SJSA1 (cell line): ENCODE measurements around the gene KCNQ5. TPM values are rescaled to one million over a fixed set of nuclear protein-coding genes. Genes with fewer than 3 reads are reported as not detected.

Experiments used
- DNase-seq, 2 experiments: peaks; one replicate each; pipeline ENCODE4 v3.0.0-alpha.2; 2015 to 2020; ENCODE audit warnings: low spot score in 2 of 2, low read depth in 1 of 2
- H3K27ac ChIP-seq: fragments of 250-450 bp; sonication (Bioruptor Pico); 2 replicates; pipeline ENCODE4 v1.5.1; 2020; ENCODE audit warnings: mild to moderate bottlenecking, moderate library complexity
- H3K27me3 ChIP-seq: fragments of 250-450 bp; sonication (Bioruptor Pico); replicated peaks from 2 replicates; pipeline ENCODE4 v1.5.1; 2020; ENCODE audit warnings: mild to moderate bottlenecking, moderate library complexity
- H3K36me3 ChIP-seq: fragments of 250-450 bp; sonication (Bioruptor Pico); 2 replicates; pipeline ENCODE4 v1.5.1; 2020; ENCODE audit warnings: mild to moderate bottlenecking
- H3K4me1 ChIP-seq: fragments of 250-450 bp; sonication (Bioruptor Pico); replicated peaks from 2 replicates; pipeline ENCODE4 v1.6.1; 2021; ENCODE audit warnings: mild to moderate bottlenecking
- H3K4me3 ChIP-seq: fragments of 250-450 bp; sonication (Bioruptor Pico); 2 replicates; pipeline ENCODE4 v1.5.1; 2020; ENCODE audit warnings: mild to moderate bottlenecking
- H3K9me3 ChIP-seq: fragments of 250-450 bp; sonication (Bioruptor Pico); replicated peaks from 2 replicates; pipeline ENCODE4 v1.5.1; 2020; ENCODE audit warnings: mild to moderate bottlenecking
- total RNA-seq: library from RNA; depleted of rRNA; stranded (reverse); fragments of >200 nt; shearing (Covaris generic); gene quantifications from 2 replicates; pipeline ENCODE4 v1.2.3, GENCODE V29; 2014

KCNQ5 gene
- total RNA-seq, 1 experiment from 2014 or later, result 0.97 TPM

DNA sequence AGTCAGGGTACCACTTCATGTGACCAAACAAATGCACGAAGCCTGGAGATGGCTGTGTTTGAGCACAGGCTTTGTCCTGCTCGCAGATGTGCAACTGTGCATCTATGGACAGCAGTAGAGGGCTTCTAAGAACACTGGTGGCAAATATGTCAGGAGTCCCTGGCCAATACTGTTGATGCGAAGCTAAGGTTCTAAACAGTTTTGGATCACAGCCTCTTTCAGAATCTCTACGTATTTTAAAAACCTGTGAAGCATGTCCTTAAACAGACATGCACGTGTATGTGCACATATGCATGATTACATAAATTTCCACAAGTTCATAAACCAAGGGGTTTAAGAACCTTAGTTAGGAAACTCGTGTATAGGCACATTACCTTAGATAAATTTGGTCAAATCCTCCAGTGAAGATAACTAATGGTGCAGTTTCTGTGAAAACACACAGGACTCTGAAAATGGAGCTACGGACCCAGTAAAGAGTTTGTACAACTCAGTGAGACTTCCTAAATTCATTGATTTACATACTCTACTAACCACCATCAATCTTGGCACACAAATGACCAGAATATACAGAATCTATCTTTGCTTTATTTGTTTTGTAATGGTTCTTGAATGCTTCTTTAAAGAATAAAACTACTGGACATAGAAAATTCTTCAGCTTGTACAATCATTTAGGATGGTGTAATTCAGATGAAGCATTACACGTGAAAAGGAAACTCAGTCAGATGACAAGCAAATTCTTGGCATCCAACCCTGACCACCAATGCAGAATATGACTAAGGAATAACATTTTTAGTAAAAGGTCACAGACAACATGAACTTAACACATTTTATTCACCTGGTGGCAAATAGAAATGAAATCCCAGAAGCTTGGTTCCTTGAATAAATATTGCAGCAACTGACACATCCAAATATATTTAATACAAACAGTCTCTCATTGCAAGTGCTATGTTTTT lies 27.4 kb downstream of the KCNQ5 start:
- Histone ChIP-seq H3K27me3 (no peaks in the 10 kb centered on the region), H3K9me3 (no peaks in the 10 kb centered on the region), H3K36me3 (no peaks in the 10 kb centered on the region), H3K4me1 (peaks cover 22% of the 10 kb centered on the region), H3K4me3 (no peak overlapping the region), H3K27ac (no peak overlapping the region)
- peak in 1 of 2 experiments; percentile 7 for DNase-seq

DNA sequence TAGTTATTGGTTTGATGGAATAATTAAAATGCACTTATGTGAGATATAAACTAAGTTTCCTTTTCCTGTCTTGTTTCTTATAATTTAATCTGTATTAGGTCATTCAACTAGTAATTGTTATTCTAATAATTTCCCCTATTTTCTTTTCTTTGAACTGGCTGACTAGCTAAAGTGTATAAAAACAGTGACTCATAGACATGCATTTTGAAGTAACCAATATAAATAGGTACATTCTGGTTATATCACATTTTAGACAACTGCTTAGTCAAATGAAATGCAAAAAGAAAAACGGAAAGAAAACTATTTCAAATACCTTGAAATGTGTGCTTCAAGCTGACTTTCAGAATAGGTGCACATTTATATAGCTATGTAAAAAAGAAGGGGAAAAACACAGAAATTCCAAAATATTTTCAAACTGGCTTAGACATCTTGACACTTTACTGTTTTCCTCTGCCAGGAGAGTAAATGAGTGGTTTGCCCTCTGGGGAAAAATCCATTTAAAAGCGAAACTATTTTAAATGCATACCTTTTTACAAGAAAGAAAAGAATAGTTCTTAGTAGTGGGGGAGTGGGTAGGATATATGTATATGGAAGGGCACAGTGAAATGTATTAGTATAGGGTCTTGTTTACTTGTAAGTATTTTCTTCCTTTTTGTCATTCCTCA lies 28.3 kb downstream of the KCNQ5 start:
- H3K4me3 ChIP-seq, result no peak overlapping the region
- no peak for DNase-seq
- no peaks in the 10 kb centered on the region for H3K27me3 ChIP-seq
- H3K9me3 ChIP-seq, result no peaks in the 10 kb centered on the region
- peaks cover 22% of the 10 kb centered on the region for H3K4me1 ChIP-seq
- no peaks in the 10 kb centered on the region for H3K36me3 ChIP-seq
- H3K27ac ChIP-seq, result no peak overlapping the region

DNA sequence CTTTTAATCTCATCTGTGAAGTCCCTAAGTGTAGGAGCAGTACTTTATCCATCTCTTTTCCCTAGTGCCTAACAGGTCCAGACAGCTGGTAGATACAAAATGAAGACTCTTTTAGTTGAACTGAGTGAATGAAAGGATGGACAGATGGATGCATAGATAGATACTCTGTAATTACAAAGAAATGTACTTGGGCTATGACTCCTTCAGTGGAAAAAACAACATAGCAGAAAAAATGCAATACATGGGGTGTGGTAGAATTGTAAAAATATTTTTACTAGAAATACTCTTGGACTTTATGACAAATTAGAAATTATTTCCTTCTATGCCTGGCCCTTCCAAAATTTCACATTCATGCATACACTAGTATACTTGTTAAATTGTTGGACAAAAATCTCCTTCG lies 29.3 kb downstream of the KCNQ5 start:
- H3K36me3 ChIP-seq, result no peaks in the 10 kb centered on the region
- no peaks in the 10 kb centered on the region for H3K27me3 ChIP-seq
- no peak overlapping the region for H3K4me3 ChIP-seq
- H3K4me1 ChIP-seq, result peaks cover 22% of the 10 kb centered on the region
- H3K9me3 ChIP-seq, result no peaks in the 10 kb centered on the region
- DNase-seq, result no peak
- no peak overlapping the region for H3K27ac ChIP-seq

DNA sequence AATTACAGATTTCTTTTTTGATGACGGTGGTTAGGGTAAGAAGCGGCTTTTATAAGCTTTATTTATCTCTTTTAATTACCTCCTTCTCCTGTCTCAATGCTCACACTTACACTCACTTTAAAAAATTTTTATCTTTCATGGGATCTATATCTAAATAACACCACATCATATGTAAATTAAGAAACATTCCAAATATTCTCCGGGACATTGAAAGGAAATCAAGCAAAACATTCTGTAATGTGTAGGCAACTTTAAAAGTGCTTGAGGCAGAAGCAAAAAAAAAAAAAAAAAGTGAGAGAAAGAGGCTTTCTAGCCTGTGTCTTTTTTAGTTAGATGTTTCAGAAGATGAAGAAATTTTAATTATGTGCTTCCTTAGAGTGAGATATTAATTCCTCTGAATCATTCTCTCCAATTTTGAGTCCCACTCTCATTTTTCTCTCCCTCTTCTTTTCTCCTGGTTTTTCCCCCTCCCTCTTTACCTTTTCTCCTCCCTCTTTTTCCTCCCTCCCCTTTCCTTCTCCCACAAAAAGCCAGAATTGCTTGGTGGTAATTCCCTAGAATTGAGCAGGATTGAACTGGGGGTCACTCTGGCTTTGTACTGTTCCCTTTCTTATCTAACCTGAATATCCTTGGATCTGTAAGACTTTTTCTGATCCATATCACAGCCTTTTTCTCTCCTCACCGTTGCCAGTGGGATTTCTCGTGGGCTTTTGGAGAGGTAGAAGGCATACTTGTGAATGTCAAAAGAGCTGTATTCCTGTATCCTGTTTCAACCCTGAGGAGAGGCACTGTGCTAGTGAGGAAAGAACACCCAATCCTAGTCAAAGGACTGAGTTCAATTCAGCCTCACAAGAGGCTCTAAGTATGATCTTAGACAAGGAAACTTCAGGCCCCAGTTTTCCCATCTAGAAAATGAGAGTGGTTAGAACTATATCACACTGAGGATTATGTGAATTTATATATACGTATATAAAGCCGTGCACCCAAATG lies 30.4 kb downstream of the KCNQ5 start:
- H3K36me3 ChIP-seq, result no peaks in the 10 kb centered on the region
- H3K4me3 ChIP-seq, result no peak overlapping the region
- no peak for DNase-seq
- H3K27me3 ChIP-seq, result no peaks in the 10 kb centered on the region
- peaks cover 22% of the 10 kb centered on the region for H3K4me1 ChIP-seq
- H3K9me3 ChIP-seq, result no peaks in the 10 kb centered on the region
- H3K27ac ChIP-seq, result no peak overlapping the region

DNA sequence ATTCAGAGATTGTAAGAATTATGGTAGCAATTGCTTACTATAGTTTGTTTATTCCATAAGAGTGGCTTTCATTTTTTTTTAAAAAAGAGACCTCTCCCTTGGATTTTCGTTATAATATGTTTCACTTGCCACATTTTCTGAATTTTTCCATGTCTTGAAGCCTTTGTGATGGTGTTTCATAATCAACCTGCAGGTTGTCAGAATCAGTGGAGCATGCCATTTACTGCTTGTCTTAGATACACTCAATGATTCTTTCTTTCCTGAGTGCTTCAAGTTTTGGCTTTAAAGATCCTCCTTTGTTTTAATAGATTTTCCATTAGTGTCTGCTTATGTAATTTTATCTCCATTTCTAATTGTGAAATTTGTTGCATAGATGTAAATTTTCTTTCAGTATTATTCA lies 31.2 kb downstream of the KCNQ5 start:
- Histone ChIP-seq H3K4me3 (no peak overlapping the region), H3K4me1 (peaks cover 22% of the 10 kb centered on the region), H3K36me3 (no peaks in the 10 kb centered on the region), H3K27me3 (no peaks in the 10 kb centered on the region), H3K9me3 (no peaks in the 10 kb centered on the region), H3K27ac (no peak overlapping the region)
- DNase-seq, result no peak

DNA sequence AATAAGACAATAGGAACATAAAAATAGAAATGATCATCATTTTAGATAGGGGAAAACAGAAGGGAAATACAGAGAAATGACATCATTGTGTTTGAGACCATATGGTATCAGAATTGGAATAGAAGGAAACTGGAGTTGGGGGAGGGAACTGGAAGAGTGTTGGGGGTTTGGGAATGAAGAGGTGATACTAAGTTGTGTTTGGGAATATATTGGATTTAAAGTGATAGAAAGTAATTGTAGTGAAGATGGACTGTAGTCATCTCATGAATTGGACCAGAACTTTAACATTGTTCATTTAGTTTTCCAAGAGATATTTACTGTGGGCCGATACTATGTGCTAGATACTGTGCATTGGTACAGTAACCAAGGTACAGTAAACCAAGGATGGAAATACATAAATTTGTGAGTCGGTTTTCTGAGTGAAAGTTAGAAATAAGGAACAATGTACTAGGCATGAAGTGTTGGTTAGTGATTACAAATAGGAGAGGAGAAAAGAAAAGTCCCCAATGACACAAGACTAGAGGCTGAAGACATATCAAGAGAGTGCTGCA lies 32.3 kb downstream of the KCNQ5 start:
- Histone ChIP-seq H3K27me3 (no peaks in the 10 kb centered on the region), H3K27ac (no peak overlapping the region), H3K9me3 (no peaks in the 10 kb centered on the region), H3K4me1 (peaks cover 21% of the 10 kb centered on the region), H3K4me3 (no peak overlapping the region), H3K36me3 (no peaks in the 10 kb centered on the region)
- DNase-seq, result no peak

DNA sequence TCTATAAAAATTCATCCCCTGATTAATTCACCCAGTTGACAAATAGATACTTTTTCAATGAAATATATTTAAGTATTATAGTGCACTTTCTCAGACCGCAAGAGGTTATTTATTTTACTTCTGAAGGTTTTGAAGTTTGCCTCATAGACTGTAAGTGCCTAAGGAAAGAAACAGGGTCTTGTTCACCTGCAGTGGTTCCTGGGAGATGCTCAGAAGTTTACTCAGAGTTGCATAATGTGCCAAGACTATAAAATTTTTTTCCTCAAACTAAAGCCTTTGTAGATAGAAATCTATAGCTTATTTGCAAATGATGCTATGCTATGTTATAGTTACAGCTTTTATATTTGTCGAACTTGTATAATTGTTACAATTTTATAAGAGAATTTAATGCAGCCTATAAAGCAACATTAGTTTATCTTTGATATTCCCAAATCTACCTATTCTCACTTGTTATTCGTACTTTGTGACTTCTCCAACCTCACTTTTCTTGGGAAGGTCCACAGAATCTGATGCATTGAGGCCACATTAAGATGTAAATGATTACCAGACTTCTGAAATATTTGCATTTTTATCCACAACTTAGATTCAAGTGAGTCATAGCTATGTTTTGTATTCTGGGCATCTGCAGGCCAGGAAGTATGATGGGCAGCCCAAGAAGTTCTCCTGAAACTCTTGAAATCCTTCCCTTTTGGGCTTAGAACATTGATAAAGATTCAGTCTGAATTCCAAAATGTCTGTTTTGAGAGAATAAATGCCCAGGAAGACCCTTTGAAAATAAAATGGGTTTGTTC lies 35.7 kb downstream of the KCNQ5 start:
- no peak for DNase-seq
- no peaks in the 10 kb centered on the region for H3K27me3 ChIP-seq
- no peaks in the 10 kb centered on the region for H3K4me1 ChIP-seq
- no peak overlapping the region for H3K4me3 ChIP-seq
- H3K36me3 ChIP-seq, result no peaks in the 10 kb centered on the region
- no peaks in the 10 kb centered on the region for H3K9me3 ChIP-seq
- no peak overlapping the region for H3K27ac ChIP-seq

DNA sequence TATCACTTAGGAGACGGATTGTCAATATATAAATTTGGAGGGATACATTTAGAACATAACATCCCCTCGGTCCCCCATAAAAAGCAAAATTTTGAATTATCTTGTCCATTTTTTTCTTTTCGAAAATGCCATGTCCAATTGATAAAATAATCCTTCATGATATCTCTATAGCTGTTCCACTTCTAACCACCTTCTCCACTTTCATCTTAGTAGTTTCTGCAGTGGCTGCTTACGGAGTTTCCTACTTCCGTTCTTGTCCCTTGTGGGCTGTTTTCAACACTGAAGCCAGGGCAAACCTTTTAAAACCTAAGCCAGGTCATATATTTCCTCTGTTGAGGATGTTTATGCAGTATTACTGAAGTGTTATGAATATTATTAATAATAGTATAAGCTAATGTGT lies 37.9 kb downstream of the KCNQ5 start:
- Histone ChIP-seq H3K27me3 (no peaks in the 10 kb centered on the region), H3K27ac (no peak overlapping the region), H3K9me3 (no peaks in the 10 kb centered on the region), H3K4me1 (no peaks in the 10 kb centered on the region), H3K4me3 (no peak overlapping the region), H3K36me3 (no peaks in the 10 kb centered on the region)
- no peak for DNase-seq

DNA sequence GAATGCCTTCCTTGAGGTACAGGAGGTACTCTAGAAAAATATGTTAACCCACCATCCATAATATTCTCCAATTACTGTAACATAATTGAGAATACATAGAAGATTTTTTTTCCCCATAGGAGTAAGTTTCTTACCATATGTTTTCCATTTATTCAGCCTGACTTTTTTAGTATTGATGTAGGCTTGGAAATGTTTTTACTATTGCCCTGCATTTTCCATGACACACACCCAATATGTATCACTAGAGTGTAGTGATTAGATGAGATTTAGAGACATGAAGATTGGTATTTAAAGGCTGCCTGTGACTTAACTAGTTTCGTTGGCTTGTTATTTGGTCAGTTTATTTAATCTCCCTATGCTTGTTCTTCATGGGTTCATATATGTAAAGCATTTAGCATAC lies 39.5 kb downstream of the KCNQ5 start:
- no peaks in the 10 kb centered on the region for H3K9me3 ChIP-seq
- H3K36me3 ChIP-seq, result no peaks in the 10 kb centered on the region
- DNase-seq, result no peak

DNA sequence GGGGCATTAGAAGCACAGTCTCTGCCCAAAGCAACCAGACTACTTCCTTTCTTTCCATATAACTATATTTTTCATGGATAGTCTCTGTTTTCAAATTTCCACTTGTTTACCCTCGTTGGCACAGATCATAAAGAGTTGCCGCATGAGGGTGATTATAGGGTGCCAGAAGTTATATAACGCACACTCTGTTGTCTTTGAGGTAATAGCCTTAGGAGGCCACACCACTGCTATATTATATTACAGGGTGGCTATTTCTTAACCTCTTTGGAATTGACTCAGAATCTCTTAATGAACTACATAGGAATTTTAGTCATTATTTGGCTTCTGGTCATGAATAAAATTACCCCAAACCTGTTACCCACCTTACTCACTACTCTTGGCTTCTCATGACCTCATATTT lies 43.7 kb downstream of the KCNQ5 start:
- Histone ChIP-seq H3K4me1 (no peaks in the 10 kb centered on the region), H3K27ac (no peak overlapping the region), H3K27me3 (no peaks in the 10 kb centered on the region), H3K9me3 (no peaks in the 10 kb centered on the region), H3K4me3 (no peak overlapping the region), H3K36me3 (no peaks in the 10 kb centered on the region)
- DNase-seq, result no peak

More for the DNA sequence above, 39.5 kb downstream of the KCNQ5 start:
- Histone ChIP-seq H3K27ac (no peak overlapping the region), H3K4me3 (no peak overlapping the region), H3K27me3 (no peaks in the 10 kb centered on the region), H3K4me1 (no peaks in the 10 kb centered on the region)

DNA sequence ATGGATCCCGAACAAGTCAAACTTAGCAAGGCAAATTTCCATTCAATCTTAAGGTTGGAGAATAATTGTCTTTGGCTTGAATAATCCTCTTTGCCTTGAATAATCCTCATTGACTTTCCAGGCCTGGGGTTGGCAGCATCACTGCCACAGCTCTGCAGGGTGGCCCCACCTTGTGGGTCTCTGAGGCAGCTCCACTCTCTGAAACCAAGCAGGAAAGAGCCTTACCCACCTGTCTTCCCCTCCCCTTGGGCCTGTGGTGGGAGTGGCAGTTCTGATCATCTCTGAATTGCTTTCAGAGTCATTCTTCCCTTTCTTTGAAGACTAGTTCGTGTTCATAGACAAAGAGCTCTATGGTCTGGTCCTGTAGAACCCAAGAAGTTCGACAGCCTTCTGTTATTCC lies 47.5 kb downstream of the KCNQ5 start:
- no peaks in the 10 kb centered on the region for H3K4me1 ChIP-seq

DNA sequence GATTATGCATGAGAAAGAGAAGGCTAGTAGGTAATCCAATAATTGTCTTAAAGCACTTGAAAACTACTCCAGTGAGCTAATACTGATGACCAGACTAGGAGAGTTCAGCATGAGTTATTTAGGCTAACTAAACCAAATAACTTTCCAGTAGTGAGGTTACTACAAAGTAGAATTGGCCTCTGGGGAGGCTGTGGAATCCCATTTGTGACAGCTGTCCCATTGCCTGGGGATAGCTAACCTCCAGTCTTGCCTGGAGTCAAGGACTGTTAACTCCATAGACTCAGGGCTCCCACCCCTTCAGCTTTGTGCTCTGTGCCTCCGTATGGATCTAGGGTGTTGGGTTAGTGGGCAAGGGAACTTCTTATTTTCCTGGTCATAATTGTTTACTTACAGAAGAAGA lies 51.0 kb downstream of the KCNQ5 start:
- H3K4me1 ChIP-seq, result no peaks in the 10 kb centered on the region
- no peak overlapping the region for H3K27ac ChIP-seq
- no peaks in the 10 kb centered on the region for H3K27me3 ChIP-seq
- no peak for DNase-seq
- no peaks in the 10 kb centered on the region for H3K36me3 ChIP-seq
- no peak overlapping the region for H3K4me3 ChIP-seq
- H3K9me3 ChIP-seq, result no peaks in the 10 kb centered on the region

More for the DNA sequence above, 47.5 kb downstream of the KCNQ5 start:
- H3K9me3 ChIP-seq, result no peaks in the 10 kb centered on the region
- H3K27ac ChIP-seq, result no peak overlapping the region
- DNase-seq, result no peak
- H3K4me3 ChIP-seq, result no peak overlapping the region
- H3K36me3 ChIP-seq, result no peaks in the 10 kb centered on the region
- H3K27me3 ChIP-seq, result no peaks in the 10 kb centered on the region

DNA sequence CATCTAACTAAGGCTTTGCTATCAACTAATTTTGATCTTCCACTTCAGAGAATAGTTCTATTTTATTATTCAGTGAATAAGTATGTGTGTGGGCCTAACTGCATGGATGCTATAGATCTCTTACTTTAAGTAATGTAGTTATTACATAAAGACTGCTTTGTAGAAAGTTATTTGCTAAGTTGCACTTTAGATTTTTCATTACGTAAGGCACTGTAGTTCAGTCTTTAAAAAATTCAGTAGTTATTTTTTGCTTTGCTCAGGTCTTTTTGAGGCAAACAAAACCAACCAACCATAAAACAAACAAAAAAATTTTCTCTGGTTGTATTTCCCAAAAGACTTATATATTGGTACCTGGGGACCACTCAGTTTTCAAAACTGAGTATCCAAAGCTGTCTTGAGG lies 53.0 kb downstream of the KCNQ5 start:
- Histone ChIP-seq H3K27me3 (no peaks in the 10 kb centered on the region), H3K4me3 (no peak overlapping the region), H3K9me3 (no peaks in the 10 kb centered on the region), H3K27ac (no peak overlapping the region), H3K36me3 (no peaks in the 10 kb centered on the region), H3K4me1 (no peaks in the 10 kb centered on the region)
- DNase-seq, result no peak
